Keratinocyte (primary cell): ENCODE data around the gene TUNAR. TPM values are rescaled to one million over a fixed set of nuclear protein-coding genes. Genes with fewer than 3 reads are reported as not detected.

ENCODE experiments used
- polyA plus RNA-seq, 5 experiments: library from polyadenylated mRNA; depleted of rRNA in 3 of 5; stranded (reverse) in 3 of 5; stranded (forward) in 1 of 5; unstranded in 1 of 5; fragments of >200 nt; gene quantifications; 1 replicate in 1 of 5; 2 replicates in 3 of 5; 3 replicates in 1 of 5; pipeline versions ENCODE4 v1.2.1 to v1.2.3, GENCODE V29; 2011 to 2012; ENCODE audit warnings: missing spikeins in 2 of 5, low read depth in 1 of 5, low replicate concordance in 1 of 5

The TUNAR gene
- polyA plus RNA-seq, 1 donor (not counting 4 experiments of a cell fraction or from before 2014, with no cell fraction given) = not detected

Other genes starting within 250 kb of the TUNAR start
- gene TCL1B, start 190.4 kb upstream of the TUNAR start, polyA plus RNA-seq = not detected in 3 replicates
- gene TCL1A, start 162.7 kb upstream of the TUNAR start, polyA plus RNA-seq = not detected in 3 replicates
- gene C14orf132, start 162.5 kb downstream of the TUNAR start, polyA plus RNA-seq = 0.53 to 1.9 TPM (median 1.3 TPM) in 3 replicates